ENCODE data around the gene LCTL.

The LCTL gene, protein sequence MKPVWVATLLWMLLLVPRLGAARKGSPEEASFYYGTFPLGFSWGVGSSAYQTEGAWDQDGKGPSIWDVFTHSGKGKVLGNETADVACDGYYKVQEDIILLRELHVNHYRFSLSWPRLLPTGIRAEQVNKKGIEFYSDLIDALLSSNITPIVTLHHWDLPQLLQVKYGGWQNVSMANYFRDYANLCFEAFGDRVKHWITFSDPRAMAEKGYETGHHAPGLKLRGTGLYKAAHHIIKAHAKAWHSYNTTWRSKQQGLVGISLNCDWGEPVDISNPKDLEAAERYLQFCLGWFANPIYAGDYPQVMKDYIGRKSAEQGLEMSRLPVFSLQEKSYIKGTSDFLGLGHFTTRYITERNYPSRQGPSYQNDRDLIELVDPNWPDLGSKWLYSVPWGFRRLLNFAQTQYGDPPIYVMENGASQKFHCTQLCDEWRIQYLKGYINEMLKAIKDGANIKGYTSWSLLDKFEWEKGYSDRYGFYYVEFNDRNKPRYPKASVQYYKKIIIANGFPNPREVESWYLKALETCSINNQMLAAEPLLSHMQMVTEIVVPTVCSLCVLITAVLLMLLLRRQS

DNA sequence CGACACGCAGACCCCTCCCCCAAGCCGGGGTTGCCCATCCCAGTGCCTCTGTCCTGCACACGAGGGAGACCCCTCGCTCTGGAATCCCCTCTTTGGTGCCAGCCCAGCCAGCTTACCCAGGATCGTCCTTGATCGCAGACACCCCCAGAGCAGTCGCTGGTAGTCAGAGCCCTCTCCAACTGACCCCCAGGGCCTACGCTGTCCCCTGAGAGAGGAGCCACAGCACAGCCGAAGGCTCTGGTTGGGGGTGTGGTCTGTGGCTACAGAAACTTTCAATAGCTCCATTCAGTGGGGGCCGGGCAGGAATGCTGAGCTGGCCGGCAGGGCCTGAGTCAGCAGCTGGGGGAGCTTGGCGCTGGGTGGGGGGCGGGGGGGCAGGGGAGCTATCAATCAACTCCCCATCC is at the start of gene LCTL:
TSS of gene LCTL (minus strand) at position 258 of the 404 bp plus-strand sequence. CDS start 633 bp downstream, outside the sequence.
- TF ChIP-seq, protein P1, sequence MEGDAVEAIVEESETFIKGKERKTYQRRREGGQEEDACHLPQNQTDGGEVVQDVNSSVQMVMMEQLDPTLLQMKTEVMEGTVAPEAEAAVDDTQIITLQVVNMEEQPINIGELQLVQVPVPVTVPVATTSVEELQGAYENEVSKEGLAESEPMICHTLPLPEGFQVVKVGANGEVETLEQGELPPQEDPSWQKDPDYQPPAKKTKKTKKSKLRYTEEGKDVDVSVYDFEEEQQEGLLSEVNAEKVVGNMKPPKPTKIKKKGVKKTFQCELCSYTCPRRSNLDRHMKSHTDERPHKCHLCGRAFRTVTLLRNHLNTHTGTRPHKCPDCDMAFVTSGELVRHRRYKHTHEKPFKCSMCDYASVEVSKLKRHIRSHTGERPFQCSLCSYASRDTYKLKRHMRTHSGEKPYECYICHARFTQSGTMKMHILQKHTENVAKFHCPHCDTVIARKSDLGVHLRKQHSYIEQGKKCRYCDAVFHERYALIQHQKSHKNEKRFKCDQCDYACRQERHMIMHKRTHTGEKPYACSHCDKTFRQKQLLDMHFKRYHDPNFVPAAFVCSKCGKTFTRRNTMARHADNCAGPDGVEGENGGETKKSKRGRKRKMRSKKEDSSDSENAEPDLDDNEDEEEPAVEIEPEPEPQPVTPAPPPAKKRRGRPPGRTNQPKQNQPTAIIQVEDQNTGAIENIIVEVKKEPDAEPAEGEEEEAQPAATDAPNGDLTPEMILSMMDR (IDR thresholded peaks at IDR 0.05): no peak
- TF ChIP-seq ZFX (IDR thresholded peaks at IDR 0.05; ENCODE audit: borderline replicate concordance): no peak
- no peak within 1 kb of the TSS for H3K27ac ChIP-seq

DNA sequence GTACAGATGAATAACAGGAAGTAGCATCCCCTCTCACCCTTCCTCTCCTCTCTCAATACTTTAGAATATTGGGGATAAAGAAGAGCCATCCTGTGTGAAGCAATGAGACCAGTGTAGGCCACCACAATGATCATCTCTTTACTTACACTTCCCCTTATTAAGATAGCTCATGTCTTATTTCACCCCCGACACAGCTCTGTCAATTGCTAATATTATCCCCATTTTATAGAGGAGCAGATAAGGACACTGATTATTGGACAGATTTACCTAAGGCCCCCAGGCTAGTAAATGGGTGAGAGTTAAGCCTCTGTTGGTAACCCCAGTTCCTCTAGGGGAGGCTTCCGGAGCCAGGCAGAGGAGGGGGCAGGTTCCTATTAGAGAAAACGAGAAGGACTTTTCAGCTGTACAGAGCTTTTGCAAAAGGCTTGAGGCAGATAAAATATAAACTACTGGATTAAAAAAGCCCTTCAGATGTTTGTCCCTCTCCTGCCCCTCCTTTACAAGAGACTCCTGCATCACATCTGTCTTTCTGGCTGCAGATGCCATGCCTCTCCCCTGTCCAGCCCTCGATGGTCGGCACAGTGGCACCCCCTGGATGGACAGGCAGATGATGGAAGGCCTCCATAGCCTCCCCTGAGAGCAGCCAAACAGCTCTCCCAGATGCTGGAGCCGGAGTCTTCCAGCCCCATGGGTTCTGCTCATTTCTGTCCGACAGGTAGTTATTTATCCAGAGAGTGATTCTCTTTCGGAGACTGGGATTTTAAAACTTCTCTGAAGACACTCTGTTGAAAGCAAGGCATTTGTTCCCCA is 49.4 kb upstream of the LCTL start:
- no peak for TF ChIP-seq ZFX (IDR thresholded peaks at IDR 0.05; ENCODE audit: borderline replicate concordance)

DNA sequence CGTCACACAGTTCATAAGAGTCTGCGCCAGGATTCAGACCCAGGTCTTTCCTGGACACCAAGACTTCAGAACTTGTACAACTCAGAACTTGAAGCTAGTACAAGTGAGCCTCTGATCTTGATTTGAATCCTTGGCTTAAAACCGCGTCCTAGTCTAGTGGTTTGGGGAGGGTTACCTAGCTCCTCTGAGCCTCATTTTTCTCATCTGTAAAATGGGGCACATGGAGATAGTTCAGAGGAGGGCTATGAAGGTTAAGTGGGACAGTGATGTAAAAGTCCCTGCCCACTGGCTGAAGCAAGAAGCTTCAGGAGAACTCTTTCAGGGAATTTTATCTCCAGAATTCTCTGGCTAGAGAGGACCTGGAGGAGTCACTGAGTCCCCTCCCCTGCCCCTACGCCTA is 48.7 kb upstream of the LCTL start:
- no peak for TF ChIP-seq ZFX (IDR thresholded peaks at IDR 0.05; ENCODE audit: borderline replicate concordance)
- TF ChIP-seq, protein P1 (IDR thresholded peaks at IDR 0.05): no peak
- H3K27ac ChIP-seq: no peak overlapping the region

More for the DNA sequence above, 49.4 kb upstream of the LCTL start:
- H3K27ac ChIP-seq: no peak overlapping the region

DNA sequence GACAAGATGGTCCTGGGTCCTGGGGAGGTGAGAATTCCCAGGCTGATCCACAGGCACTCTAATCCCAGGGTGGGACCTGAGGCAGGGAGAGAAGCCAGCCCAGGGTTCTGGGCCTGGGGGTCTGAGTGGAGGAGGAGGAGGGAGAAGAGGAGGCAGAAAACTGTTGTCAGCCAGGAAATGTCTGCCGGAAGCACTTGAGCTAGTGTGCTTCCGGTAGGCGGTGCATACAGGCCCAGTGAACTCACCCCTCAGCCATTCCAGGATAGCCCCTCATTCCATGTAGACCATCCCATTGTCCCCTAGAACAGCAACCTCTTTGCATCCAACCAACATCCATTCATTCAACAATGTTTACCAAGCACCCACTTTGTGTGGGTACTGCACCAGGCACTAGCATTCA is 47.9 kb upstream of the LCTL start:
- TF ChIP-seq, protein P1 (IDR thresholded peaks at IDR 0.05): no peak
- no peak for TF ChIP-seq ZFX (IDR thresholded peaks at IDR 0.05; ENCODE audit: borderline replicate concordance)
- H3K27ac ChIP-seq: no peak overlapping the region

GRCh38 chr15:66611257-66612053 is 45.7 kb upstream of the LCTL start:
- no peak overlapping the region for H3K27ac ChIP-seq
- TF ChIP-seq ZFX (IDR thresholded peaks at IDR 0.05; ENCODE audit: borderline replicate concordance): no peak
- TF ChIP-seq, protein P1 (IDR thresholded peaks at IDR 0.05): no peak

DNA sequence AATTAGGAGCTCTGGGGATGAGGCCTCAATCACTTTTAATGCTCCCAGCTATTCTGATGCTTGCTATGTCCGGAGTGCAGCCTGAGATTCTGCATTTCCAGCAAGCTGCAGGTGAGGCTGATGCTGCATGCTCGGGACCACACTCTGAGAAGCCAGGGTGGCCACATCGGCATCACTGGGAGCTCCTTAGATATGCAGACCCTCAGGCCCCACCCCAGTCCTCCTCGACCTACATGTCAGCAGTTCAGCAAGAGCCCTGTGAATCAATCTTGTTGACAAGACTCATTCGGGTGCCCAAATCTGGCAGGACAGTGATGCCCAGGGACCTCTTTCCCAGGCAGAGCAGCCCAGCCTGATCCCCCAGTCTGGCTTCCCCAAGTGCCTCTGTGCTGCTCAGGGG is 44.1 kb upstream of the LCTL start:
- TF ChIP-seq, protein P1 (IDR thresholded peaks at IDR 0.05): no peak
- TF ChIP-seq ZFX (IDR thresholded peaks at IDR 0.05; ENCODE audit: borderline replicate concordance): no peak

DNA sequence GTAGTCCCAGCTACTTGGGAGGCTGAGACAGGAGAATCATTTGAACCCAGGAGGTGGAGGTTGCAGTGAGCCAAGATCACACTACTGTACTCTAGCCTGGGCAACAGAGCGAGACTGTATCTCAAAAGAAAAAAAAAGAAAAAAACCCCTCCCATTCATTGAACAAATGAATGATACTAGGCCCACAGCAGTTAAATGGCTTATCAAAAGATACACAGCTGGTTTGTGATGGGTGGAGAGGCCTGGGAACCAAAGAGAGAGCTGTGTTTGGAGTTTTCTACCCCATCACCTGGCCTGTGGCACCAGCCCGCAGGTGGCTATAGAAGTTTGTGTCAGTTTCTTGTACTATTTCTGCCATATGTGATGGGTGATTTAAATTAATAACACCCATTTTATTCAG is 43.1 kb upstream of the LCTL start:
- TF ChIP-seq, protein P1 (IDR thresholded peaks at IDR 0.05): no peak
- TF ChIP-seq ZFX (IDR thresholded peaks at IDR 0.05; ENCODE audit: borderline replicate concordance): no peak
- no peak overlapping the region for H3K27ac ChIP-seq

More for the DNA sequence above, 44.1 kb upstream of the LCTL start:
- H3K27ac ChIP-seq: no peak overlapping the region

Data from 22Rv1 (cell line).